ENCODE measurements around the gene DCAF6.
A peak's percentile ranks its signal among the peaks of the same experiment; 100 is the strongest.
"Not testable (repeated sequence)": the region's sequence is repeated elsewhere in the genome, so short reads cannot be mapped to it uniquely, and the experiment has no call there.

Gene DCAF6

GRCh38 chr1:168050307-168050706 lies 113.8 kb downstream of the DCAF6 start:
- DNase-seq: no peak
- TF ChIP-seq GATA1 (IDR thresholded peaks at IDR 0.05; ENCODE audit: low read depth, low read length) (no peak), POLR2A (IDR thresholded peaks at IDR 0.05; ENCODE audit: low read length) (no peak)

GRCh38 chr1:168050880-168051279 lies 114.4 kb downstream of the DCAF6 start:
- DNase-seq: no peak
- TF ChIP-seq POLR2A (IDR thresholded peaks at IDR 0.05; ENCODE audit: low read length) (no peak), GATA1 (IDR thresholded peaks at IDR 0.05; ENCODE audit: low read depth, low read length) (no peak)

- TF ChIP-seq POLR2A (IDR thresholded peaks at IDR 0.05; ENCODE audit: low read length): no peak
- TF ChIP-seq GATA1 (IDR thresholded peaks at IDR 0.05; ENCODE audit: low read depth, low read length): no peak
- DNase-seq: no peak
These were observed 117.2 kb downstream of the DCAF6 start for GRCh38 chr1:168053681-168054080.

GRCh38 chr1:168054117-168054516 lies 117.6 kb downstream of the DCAF6 start:
- TF ChIP-seq POLR2A (IDR thresholded peaks at IDR 0.05; ENCODE audit: low read length) (no peak), GATA1 (IDR thresholded peaks at IDR 0.05; ENCODE audit: low read depth, low read length) (no peak)
- no peak for DNase-seq

- DNase-seq: not testable (repeated sequence)
These were observed 119.7 kb downstream of the DCAF6 start for GRCh38 chr1:168056152-168056551.

- no peak for TF ChIP-seq GATA1 (IDR thresholded peaks at IDR 0.05; ENCODE audit: low read depth, low read length)
- TF ChIP-seq POLR2A (IDR thresholded peaks at IDR 0.05; ENCODE audit: low read length): no peak
- DNase-seq: no peak
These were observed 120.9 kb downstream of the DCAF6 start for GRCh38 chr1:168057355-168057754.

- no peak for TF ChIP-seq GATA1 (IDR thresholded peaks at IDR 0.05; ENCODE audit: low read depth, low read length)
- TF ChIP-seq POLR2A (IDR thresholded peaks at IDR 0.05; ENCODE audit: low read length): no peak
- DNase-seq: peak in 1 of 2 experiments; percentile 23
These were observed 121.4 kb downstream of the DCAF6 start for GRCh38 chr1:168057921-168058320.

GRCh38 chr1:168064216-168064615 lies 127.7 kb downstream of the DCAF6 start:
- no peak for TF ChIP-seq GATA1 (IDR thresholded peaks at IDR 0.05; ENCODE audit: low read depth, low read length)
- no peak for DNase-seq

- TF ChIP-seq GATA1 (IDR thresholded peaks at IDR 0.05; ENCODE audit: low read depth, low read length): no peak
- no peak for TF ChIP-seq POLR2A (IDR thresholded peaks at IDR 0.05; ENCODE audit: low read length)
- DNase-seq: peak; percentile 5 to 13
These were observed 129.0 kb downstream of the DCAF6 start for GRCh38 chr1:168065506-168065905.

GRCh38 chr1:168069384-168069783 lies 132.9 kb downstream of the DCAF6 start:
- no peak for TF ChIP-seq POLR2A (IDR thresholded peaks at IDR 0.05; ENCODE audit: low read length)
- TF ChIP-seq GATA1 (IDR thresholded peaks at IDR 0.05; ENCODE audit: low read depth, low read length): no peak
- no peak for DNase-seq

GRCh38 chr1:168079761-168080160 lies 143.3 kb downstream of the DCAF6 start:
- no peak for DNase-seq

GRCh38 chr1:168081373-168082007 lies 145.0 kb downstream of the DCAF6 start:
- TF ChIP-seq GATA1 (IDR thresholded peaks at IDR 0.05; ENCODE audit: low read depth, low read length) (no peak), POLR2A (IDR thresholded peaks at IDR 0.05; ENCODE audit: low read length) (no peak)
- DNase-seq: peak in 1 of 2 experiments; percentile 20

More at GRCh38 chr1:168079761-168080160, 143.3 kb downstream of the DCAF6 start:
- no peak for TF ChIP-seq POLR2A (IDR thresholded peaks at IDR 0.05; ENCODE audit: low read length)
- TF ChIP-seq GATA1 (IDR thresholded peaks at IDR 0.05; ENCODE audit: low read depth, low read length): no peak

- DNase-seq: peak; percentile 76 to 84
- TF ChIP-seq POLR2A (IDR thresholded peaks at IDR 0.05; ENCODE audit: low read length): no peak
- no peak for TF ChIP-seq GATA1 (IDR thresholded peaks at IDR 0.05; ENCODE audit: low read depth, low read length)
These were observed 145.8 kb downstream of the DCAF6 start for GRCh38 chr1:168082008-168082876.

GRCh38 chr1:168083456-168084325 lies 147.2 kb downstream of the DCAF6 start:
- TF ChIP-seq GATA1 (IDR thresholded peaks at IDR 0.05; ENCODE audit: low read depth, low read length): no peak
- no peak for TF ChIP-seq POLR2A (IDR thresholded peaks at IDR 0.05; ENCODE audit: low read length)
- DNase-seq: peak in 1 of 2 experiments; percentile 13
